Gastrocnemius medialis (tissue), 4 donors: Measurements from ENCODE around the gene LSAMP. TPM values are rescaled to one million over a fixed set of nuclear protein-coding genes. Genes with fewer than 3 reads are reported as not detected.

Experiments used
- ATAC-seq, 2 donors: fragments of 150-250 bp; one replicate each; pipeline ENCODE4 v1.9.1; 2016
- DNase-seq, 2 donors: peaks; one replicate each; pipeline ENCODE4 v3.0.0-alpha.2; 2019
- H3K27ac ChIP-seq, 4 donors: fragments of 200-600 bp; sonication (generic); 1 replicate in 1 of 4; 2 replicates in 3 of 4; pipeline ENCODE4 v1.5.1; 2016 to 2018; ENCODE audit warnings: mild to moderate bottlenecking in 2 of 4, moderate library complexity in 1 of 4
- H3K27me3 ChIP-seq, 3 donors: fragments of 200-600 bp; sonication (generic) in 2 of 3; 1 replicate in 1 of 3; 2 replicates in 2 of 3; pipeline versions ENCODE4 v1.5.1 to v1.6.0; 2016 to 2019; ENCODE audit warnings: mild to moderate bottlenecking in 1 of 3, moderate library complexity in 1 of 3
- H3K36me3 ChIP-seq, 2 donors: fragments of 200-600 bp; sonication (generic) in 1 of 2; one replicate each; pipeline ENCODE4 v1.5.1; 2017 to 2018
- H3K4me1 ChIP-seq, 2 donors: fragments of 200-600 bp; sonication (generic) in 1 of 2; one replicate each; pipeline ENCODE4 v1.5.1; 2016 to 2017; ENCODE audit warnings: mild to moderate bottlenecking in 2 of 2
- H3K4me3 ChIP-seq, 4 donors: fragments of 200-600 bp; sonication (generic) in 3 of 4; 1 replicate in 1 of 4; 2 replicates in 3 of 4; pipeline ENCODE4 v1.5.1; 2016 to 2019; ENCODE audit warnings: mild to moderate bottlenecking in 2 of 4
- H3K9me3 ChIP-seq, 3 donors: fragments of 200-600 bp; sonication (generic) in 2 of 3; 1 replicate in 1 of 3; 2 replicates in 2 of 3; pipeline ENCODE4 v1.5.1; 2016 to 2019
- CTCF ChIP-seq, 5 experiments: fragments of 450-650 bp in 3 of 5; fragments of 200-600 bp in 2 of 5; sonication (generic) in 2 of 5; IDR thresholded peaks in 4 of 5; conservative IDR thresholded peaks in 1 of 5; 1 replicate in 4 of 5; 2 replicates in 1 of 5; pipeline ENCODE4 v1.5.1; 2016 to 2019; ENCODE audit warnings: antibody characterized with exemption in 5 of 5, mild to moderate bottlenecking in 3 of 5, moderate library complexity in 3 of 5
- POLR2A ChIP-seq, 2 donors: fragments of 450-650 bp; IDR thresholded peaks; one replicate each; pipeline ENCODE4 v1.6.1; 2017; ENCODE audit warnings: antibody characterized with exemption in 2 of 2, mild to moderate bottlenecking in 2 of 2, moderate library complexity in 2 of 2
- in situ Hi-C, 4 donors: fragments of 200-750 bp; cut with MboI; loops; one replicate each; pipeline versions ENCODE4 v1.15.0 to v1.8.0; 2017; ENCODE audit warnings: low sequenced_read_pairs in 4 of 4
- intact Hi-C: fragments of 100-400 bp; cut with DNase I; formaldehyde crosslinking; loops from one replicate; pipeline ENCODE4 v1.15.1; 2023; ENCODE audit warnings: low total_unique reads
- total RNA-seq, 4 donors: library from RNA; depleted of rRNA; stranded (reverse); fragments of >200 nt; gene quantifications; one replicate each; pipeline versions ENCODE4 v1.1.0 to v1.2.3, GENCODE V29; 2016

The LSAMP gene
- total RNA-seq, 4 donors from 2014 or later, result 0.07 to 0.10 TPM; not detected in 2

DNA sequence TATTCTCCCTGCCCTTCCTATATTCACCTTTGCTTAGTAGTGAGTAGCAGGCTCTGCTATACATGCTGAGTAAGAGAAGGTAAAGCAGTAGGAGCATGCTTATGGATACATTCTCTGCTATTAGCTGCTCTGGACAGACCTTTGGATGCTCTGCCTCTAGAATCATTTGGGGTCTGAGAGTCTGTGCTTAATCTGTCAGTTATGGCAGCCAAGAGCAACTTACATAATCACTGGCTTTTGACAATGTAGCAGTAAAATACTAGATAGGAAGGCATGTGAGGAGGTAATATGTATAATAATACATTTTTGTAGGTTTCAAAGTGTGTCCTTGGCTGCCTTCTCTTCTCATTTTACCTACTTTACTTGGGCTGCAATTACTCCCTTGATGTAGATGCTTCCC is 544.3 kb downstream of the LSAMP start:
- H3K27ac ChIP-seq, result no peak overlapping the region
- no peak overlapping the region for H3K4me3 ChIP-seq
- ATAC-seq (no peak), DNase-seq (no peak)
- intact Hi-C loops, result no loop called here
- no peaks in the 10 kb centered on the region for H3K27me3 ChIP-seq
- in situ Hi-C loops, result no loop called here
- H3K4me1 ChIP-seq, result no peaks in the 10 kb centered on the region
- TF ChIP-seq CTCF (IDR thresholded peaks at IDR 0.05 in 4 of 5, conservative IDR thresholded peaks at IDR 0.05 in 1 of 5) (no peak), POLR2A (IDR thresholded peaks at IDR 0.05) (no peak)
- no peaks in the 10 kb centered on the region for H3K9me3 ChIP-seq
- no peaks in the 10 kb centered on the region for H3K36me3 ChIP-seq

- DNase-seq (no peak), ATAC-seq (no peak)
- intact Hi-C loops (no loop called here), in situ Hi-C loops (no loop called here)
- TF ChIP-seq CTCF (IDR thresholded peaks at IDR 0.05 in 4 of 5, conservative IDR thresholded peaks at IDR 0.05 in 1 of 5) (no peak), POLR2A (IDR thresholded peaks at IDR 0.05) (no peak)
- Histone ChIP-seq H3K27me3 (no peaks in the 10 kb centered on the region), H3K4me3 (no peak overlapping the region), H3K36me3 (no peaks in the 10 kb centered on the region), H3K9me3 (no peaks in the 10 kb centered on the region), H3K27ac (no peak overlapping the region), H3K4me1 (no peaks in the 10 kb centered on the region)
Measured at GRCh38 chr3:115899535-115899934, 545.8 kb downstream of the LSAMP start.

DNA sequence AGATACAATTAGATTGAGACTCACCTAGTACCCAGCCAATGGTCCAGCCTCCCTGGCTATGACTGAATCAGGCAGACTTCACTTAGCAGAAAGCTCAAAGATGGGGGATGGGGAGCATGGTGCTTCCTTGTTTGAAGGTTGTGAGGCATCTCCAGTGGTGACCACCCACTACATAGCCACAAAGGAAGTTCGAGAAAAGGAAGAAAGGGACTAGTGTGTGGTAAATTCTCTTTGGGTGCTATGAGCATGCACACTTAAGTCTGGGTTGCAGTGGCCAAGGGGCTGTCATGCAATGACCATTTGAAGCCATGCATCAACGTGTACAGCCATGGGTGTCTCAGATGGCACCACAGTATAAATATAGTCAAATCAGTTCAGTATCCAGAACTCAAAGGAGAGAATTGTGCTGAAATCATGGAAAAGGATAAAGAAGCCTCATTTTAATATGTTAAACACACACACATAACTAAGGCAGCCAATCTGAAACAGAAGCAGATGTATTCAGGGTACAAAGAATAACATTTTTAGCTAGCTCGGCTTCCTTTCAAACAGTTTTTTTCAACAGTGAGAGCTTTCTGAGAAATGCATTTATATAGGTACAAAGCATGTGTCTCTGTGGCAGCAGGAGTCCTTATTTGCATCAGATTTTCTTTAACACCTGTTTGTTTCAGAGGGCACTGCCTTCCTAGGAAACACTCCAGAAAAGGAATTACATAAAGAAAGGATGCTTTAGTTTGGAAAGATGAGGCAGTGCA is 546.5 kb downstream of the LSAMP start:
- ATAC-seq, result no peak
- TF ChIP-seq CTCF (IDR thresholded peaks at IDR 0.05 in 4 of 5, conservative IDR thresholded peaks at IDR 0.05 in 1 of 5) (no peak), POLR2A (IDR thresholded peaks at IDR 0.05) (no peak)
- H3K27me3 ChIP-seq, result no peaks in the 10 kb centered on the region
- no peak overlapping the region for H3K4me3 ChIP-seq
- in situ Hi-C loops, result no loop called here
- H3K36me3 ChIP-seq, result no peaks in the 10 kb centered on the region
- H3K4me1 ChIP-seq, result no peaks in the 10 kb centered on the region
- intact Hi-C loops, result no loop called here
- no peak for DNase-seq
- no peaks in the 10 kb centered on the region for H3K9me3 ChIP-seq
- no peak overlapping the region for H3K27ac ChIP-seq

- Histone ChIP-seq H3K4me3 (no peak overlapping the region), H3K36me3 (no peaks in the 10 kb centered on the region), H3K27me3 (no peaks in the 10 kb centered on the region), H3K27ac (no peak overlapping the region), H3K4me1 (no peaks in the 10 kb centered on the region), H3K9me3 (no peaks in the 10 kb centered on the region)
- DNase-seq (no peak), ATAC-seq (no peak)
- TF ChIP-seq CTCF (IDR thresholded peaks at IDR 0.05 in 4 of 5, conservative IDR thresholded peaks at IDR 0.05 in 1 of 5) (no peak), POLR2A (IDR thresholded peaks at IDR 0.05) (no peak)
- in situ Hi-C loops (no loop called here), intact Hi-C loops (no loop called here)
Measured at GRCh38 chr3:115891006-115891636, 554.2 kb downstream of the LSAMP start.
